NCI-H526 (cell line): ENCODE results near the gene OXSR1.
"Not testable (repeated sequence)": the region's sequence is repeated elsewhere in the genome, so short reads cannot be mapped to it uniquely, and the experiment has no call there.

ENCODE experiments used
- DNase-seq, 2 experiments: peaks; one replicate each; lab custom pipeline; 2025; lab: John Stamatoyannopoulos, UW

Gene OXSR1

DNA sequence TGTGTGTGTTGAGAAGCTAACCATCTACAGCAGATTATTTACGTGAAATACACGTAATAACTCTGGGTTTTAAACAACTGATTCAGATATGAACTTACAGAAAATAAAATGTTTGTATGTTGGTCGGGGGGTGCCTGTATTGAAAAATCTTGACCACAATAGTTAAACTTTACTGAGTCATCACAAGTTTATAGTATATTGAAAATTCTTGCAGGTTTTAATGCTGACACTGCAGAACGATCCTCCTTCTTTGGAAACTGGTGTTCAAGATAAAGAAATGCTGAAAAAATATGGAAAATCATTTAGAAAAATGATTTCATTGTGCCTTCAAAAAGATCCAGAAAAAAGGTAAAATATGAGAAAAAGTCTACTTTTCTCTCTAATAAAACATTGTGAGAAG is 59.0 kb downstream of the OXSR1 start:
- DNase-seq = no peak

GRCh38 chr3:38226273-38226672 is 60.9 kb downstream of the OXSR1 start:
- no peak for DNase-seq

- no peak for DNase-seq
Measured at GRCh38 chr3:38227989-38228388, 62.7 kb downstream of the OXSR1 start.

DNA sequence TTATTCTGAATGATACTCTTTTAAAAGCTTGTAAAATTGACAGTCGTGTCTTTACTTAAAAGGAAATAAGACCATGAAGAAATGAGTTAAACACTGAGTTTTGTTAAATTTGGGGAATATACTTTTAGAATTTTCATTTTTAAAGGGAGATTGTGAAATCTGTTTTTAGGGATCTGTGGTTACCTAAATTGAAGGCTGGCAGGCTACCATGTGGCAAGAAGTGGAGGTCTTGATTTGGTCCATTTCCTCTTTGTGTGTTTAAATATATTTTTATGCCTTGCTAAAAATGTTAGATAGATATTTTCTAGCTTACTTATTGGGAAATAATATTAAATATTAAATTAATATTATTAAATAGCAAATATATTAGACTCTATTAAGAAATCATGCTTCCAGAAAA is 63.7 kb downstream of the OXSR1 start:
- no peak for DNase-seq

DNA sequence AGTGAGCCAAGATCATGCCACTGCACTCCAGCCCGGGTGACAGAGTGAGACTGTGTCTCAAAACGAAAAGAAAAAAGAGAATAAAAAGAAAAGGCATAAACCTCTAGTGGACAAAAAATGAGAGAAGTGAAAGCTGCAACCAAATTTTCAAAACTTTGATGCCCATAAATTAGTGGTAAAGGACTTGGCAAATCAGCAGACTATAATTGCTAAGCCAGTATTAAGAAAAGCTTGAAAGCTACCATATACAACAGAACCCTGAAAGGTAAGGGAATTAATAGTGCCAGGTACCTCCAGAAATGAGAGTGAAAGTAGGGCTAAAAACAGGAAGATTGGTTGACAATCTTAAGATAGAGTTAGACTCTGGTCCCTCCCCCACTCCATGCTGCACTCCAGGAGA is 67.4 kb downstream of the OXSR1 start:
- DNase-seq = no peak

DNA sequence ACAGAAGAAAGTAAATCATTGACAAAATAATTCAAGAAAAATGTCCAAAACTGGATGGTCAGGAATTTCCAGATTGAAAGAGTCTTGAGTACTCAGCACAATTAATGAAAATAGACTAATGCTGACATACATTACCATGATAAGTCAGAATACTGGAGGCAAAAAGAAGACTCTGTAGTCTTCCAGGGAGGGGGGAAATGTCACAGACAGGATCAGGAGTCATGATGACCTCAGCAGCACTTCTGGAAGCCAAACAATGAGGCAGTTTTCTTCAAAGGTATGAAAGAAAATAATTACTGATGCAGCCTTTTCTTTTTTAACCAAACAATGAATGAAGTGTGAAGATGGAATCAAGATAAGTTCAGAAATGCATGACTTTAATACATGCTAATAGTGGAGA is 70.1 kb downstream of the OXSR1 start:
- DNase-seq = no peak

DNA sequence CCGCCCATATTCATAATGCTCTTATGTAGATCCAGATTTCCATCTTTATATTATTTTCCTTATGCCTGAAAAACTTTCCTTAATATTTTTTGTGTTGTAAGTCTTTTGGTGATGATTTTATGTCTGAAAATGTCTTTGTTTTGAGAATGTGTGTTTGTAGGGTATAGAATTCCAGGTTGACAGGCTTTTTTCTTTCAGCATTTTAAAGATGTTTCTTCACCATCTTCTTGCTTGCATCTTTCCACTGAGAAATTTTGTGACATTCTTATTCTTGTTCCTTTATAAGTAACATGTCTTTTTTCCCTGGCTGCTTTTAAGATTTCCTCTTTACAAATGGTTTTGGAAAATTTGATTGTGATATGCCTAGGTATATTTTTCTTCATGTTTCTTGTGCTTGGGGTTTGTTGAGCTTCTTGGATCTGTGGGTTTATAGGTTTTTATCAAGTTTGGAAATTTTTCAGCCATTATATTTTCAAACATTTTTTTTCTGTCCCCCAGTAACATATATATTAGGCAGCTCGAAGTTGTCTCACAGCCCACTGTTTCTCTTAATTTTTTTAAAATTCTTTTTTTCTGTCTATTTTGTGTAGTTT is 73.2 kb downstream of the OXSR1 start:
- no peak for DNase-seq

- DNase-seq = not testable (repeated sequence)
Measured at GRCh38 chr3:38242812-38243211, 77.5 kb downstream of the OXSR1 start.

GRCh38 chr3:38245930-38246329 is 80.6 kb downstream of the OXSR1 start:
- DNase-seq = no peak

DNA sequence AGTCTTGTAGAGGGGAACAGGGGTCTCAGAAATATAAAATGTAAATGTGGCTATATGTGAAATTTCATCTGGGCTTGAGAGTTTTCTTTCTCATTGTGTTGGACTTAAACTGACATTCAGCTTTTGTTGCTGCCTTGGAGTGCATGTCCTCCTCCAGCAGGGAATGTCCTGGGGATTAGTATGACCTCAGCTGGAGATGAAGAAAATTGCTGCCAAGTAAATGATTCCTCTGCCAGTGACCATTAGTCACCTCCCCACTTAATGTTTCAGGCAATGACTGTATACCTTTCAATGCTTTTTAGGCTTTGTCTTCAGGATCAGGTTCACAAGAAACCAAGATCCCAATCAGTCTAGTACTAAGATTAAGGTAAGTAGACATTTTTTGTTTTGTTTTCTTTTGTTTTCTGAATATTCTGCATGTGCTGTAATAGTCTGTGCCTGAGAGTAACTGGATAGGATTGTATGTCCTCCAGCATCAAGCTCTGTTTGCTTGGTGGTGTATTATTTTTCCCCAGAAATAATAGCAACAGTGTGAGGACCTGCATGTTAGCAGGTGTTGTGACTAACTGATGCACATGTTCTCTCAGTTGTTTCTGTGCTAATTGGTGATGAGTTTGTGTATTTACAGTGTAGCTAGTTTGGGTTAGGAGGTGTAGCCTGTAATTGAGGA is 82.2 kb downstream of the OXSR1 start:
- no peak for DNase-seq

DNA sequence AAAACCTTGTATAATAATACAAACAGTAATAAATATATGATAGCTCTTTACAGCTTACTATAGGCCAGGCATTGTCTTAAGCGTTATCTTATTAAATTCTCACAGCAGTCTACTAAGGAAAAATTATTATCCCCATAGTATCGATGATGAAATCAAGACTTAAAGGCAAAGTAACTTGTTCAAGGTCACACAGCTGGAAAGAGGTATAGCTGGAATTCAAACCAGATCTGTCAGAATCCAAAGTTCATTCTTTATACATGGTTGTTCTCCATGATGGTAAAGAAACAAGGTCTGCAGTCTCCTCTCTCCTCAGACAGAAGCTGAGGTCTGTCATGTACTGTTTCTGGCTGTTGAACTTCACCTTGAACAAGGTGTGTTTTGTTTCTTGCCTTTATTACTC is 84.9 kb downstream of the OXSR1 start:
- no peak for DNase-seq

- no peak for DNase-seq
Measured at GRCh38 chr3:38251197-38251596, 85.9 kb downstream of the OXSR1 start.

GRCh38 chr3:38253704-38254103 is 88.4 kb downstream of the OXSR1 start:
- DNase-seq = no peak

- no peak for DNase-seq
Measured at GRCh38 chr3:38254872-38255271, 89.5 kb downstream of the OXSR1 start.

DNA sequence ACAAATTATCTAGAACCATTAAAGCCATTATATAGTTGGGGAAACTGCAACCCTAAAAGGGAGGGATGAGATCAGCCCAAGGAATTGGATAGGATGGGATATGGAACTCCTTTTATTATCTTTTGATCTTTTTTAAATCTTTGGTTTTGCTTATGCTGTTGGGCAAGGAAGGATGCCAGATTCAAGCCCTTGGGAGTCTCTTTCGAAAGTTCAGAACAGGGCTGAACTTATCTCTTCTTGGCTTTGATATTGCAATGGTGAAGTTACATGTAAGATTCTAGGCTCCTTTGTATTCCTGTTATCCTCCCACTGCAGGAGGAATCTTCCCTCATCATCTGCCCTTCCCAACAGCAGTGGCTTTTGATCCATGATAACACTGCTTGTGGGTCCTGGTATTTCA is 90.3 kb downstream of the OXSR1 start:
- DNase-seq = no peak

GRCh38 chr3:38257583-38257982 is 92.2 kb downstream of the OXSR1 start:
- DNase-seq = no peak

- no peak for DNase-seq
Measured at GRCh38 chr3:38260474-38260873, 95.1 kb downstream of the OXSR1 start.

GRCh38 chr3:38264353-38264771 is 99.0 kb downstream of the OXSR1 start:
- DNase-seq = no peak

GRCh38 chr3:38264779-38265178 is 99.4 kb downstream of the OXSR1 start:
- DNase-seq = no peak

DNA sequence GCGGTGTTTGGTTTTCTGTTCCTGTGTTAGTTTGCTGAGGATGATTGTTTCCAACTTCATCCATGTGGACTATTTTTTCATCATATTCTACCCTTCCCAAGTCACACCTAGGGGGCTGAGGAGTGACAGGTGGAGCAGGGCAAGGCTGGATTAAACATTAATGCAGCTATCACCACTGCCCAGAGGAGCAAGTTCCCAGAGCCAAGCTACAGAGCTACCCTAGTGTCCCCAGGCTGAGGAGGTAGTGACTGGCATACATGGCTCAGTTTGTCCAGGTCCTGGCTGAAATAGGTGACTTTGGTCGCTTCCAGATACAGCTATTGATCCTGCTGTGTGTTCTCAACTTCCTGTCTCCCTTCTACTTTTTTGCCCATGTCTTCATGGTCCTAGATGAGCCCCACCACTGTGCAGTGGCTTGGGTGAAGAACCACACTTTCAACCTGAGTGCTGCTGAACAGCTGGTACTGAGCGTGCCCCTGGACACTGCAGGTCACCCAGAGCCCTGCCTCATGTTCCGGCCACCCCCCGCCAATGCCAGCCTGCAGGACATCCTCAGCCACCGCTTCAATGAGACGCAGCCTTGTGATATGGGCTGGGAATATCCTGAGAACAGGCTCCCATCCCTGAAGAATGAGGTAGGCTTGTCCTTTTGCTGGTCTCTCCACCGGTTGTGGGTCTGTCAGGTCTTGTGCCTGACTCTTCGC is 100.4 kb downstream of the OXSR1 start, which contains the start of gene SLC22A13:
Gene SLC22A13 (plus strand): TSS at position 209 of the 704 bp plus-strand sequence. CDS start 49 bp downstream, at position 258.
- no peak for DNase-seq

GRCh38 chr3:38266810-38267209 is 101.5 kb downstream of the OXSR1 start:
- DNase-seq = no peak

DNA sequence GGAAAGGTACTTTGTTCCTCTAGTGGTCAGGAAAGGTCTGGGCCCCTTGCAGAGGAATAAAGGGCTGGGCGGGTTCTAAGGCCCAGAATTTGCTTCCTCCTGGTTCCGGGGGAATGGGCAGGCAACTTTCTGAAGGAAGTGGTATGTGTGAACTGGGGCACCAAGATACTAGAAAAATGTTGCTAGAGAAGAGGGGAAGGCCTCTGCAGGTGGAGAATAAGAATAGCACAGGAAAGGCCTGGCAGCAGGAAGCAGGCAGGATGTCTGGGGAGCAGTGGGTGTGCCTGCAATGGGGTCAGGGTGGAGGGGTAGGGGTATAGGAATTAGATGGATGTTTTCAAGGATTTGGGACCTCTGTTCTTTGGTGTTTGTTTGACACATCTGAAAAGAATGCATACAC is 102.3 kb downstream of the OXSR1 start:
- DNase-seq = no peak

DNA sequence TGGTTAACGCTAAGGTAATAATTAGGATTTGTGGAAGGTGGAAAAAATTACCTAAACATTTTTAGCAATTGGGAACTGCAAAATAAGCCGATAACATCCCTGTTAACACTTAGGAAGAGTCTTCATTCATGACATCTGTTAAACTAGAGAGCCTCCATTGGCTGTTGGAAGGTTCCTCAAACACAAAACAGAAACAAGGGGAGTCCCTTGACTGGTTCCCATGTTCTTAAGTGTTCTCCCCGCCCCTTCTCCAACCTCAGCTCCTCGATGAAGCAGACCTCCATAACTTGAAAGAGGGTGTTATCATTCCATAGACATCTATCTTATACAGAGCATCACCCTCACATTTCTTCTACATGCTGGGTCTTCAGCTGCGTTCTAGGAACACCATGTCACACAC is 102.8 kb downstream of the OXSR1 start:
- no peak for DNase-seq
